Measurements from ENCODE around the gene OGFOD2. TPM values are rescaled to one million over a fixed set of nuclear protein-coding genes. Genes with fewer than 3 reads are reported as not detected.

The OGFOD2 gene
- total and polyA plus RNA-seq, 4 donors: 8.0 to 18.6 (median 12.3) TPM

- H3K27me3 ChIP-seq (ENCODE audit: control insufficient read depth in 4 of 4, insufficient read depth in 4 of 4, low read length in 3 of 4): no peaks in the 10 kb centered on the region
- no peak for TF ChIP-seq MAX (IDR thresholded peaks at IDR 0.05)
- no peak for TF ChIP-seq ZBTB33 (IDR thresholded peaks at IDR 0.05)
- no peak for TF ChIP-seq EGR1 (IDR thresholded peaks at IDR 0.05; ENCODE audit: low read depth in 2 of 2)
- TF ChIP-seq FOXA1 (IDR thresholded peaks at IDR 0.05): no peak
- no peak for TF ChIP-seq RAD21 (IDR thresholded peaks at IDR 0.05)
- no peak for TF ChIP-seq HNF4G (IDR thresholded peaks at IDR 0.05)
- TF ChIP-seq FOXA2 (IDR thresholded peaks at IDR 0.05): no peak
- TF ChIP-seq JUND (IDR thresholded peaks at IDR 0.05): no peak
- no peak for TF ChIP-seq YY1 (IDR thresholded peaks at IDR 0.05)
- no peak for TF ChIP-seq ATF3 (IDR thresholded peaks at IDR 0.05)
- TF ChIP-seq TAF1 (conservative IDR thresholded peaks at IDR 0.05): no peak
- TF ChIP-seq CTCF (IDR thresholded peaks at IDR 0.05; ENCODE audit: low read depth, low read length, missing input control): no peak
- no peak for TF ChIP-seq HNF4A (conservative IDR thresholded peaks at IDR 0.05)
- TF ChIP-seq, protein P1, sequence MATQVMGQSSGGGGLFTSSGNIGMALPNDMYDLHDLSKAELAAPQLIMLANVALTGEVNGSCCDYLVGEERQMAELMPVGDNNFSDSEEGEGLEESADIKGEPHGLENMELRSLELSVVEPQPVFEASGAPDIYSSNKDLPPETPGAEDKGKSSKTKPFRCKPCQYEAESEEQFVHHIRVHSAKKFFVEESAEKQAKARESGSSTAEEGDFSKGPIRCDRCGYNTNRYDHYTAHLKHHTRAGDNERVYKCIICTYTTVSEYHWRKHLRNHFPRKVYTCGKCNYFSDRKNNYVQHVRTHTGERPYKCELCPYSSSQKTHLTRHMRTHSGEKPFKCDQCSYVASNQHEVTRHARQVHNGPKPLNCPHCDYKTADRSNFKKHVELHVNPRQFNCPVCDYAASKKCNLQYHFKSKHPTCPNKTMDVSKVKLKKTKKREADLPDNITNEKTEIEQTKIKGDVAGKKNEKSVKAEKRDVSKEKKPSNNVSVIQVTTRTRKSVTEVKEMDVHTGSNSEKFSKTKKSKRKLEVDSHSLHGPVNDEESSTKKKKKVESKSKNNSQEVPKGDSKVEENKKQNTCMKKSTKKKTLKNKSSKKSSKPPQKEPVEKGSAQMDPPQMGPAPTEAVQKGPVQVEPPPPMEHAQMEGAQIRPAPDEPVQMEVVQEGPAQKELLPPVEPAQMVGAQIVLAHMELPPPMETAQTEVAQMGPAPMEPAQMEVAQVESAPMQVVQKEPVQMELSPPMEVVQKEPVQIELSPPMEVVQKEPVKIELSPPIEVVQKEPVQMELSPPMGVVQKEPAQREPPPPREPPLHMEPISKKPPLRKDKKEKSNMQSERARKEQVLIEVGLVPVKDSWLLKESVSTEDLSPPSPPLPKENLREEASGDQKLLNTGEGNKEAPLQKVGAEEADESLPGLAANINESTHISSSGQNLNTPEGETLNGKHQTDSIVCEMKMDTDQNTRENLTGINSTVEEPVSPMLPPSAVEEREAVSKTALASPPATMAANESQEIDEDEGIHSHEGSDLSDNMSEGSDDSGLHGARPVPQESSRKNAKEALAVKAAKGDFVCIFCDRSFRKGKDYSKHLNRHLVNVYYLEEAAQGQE (IDR thresholded peaks at IDR 0.05): no peak
- no peak for TF ChIP-seq RXRA (IDR thresholded peaks at IDR 0.05)
- no peak for TF ChIP-seq GABPA (IDR thresholded peaks at IDR 0.05 in 1 of 2, conservative IDR thresholded peaks at IDR 0.05 in 1 of 2)
- DNase-seq (ENCODE audit: low spot score): no peak
- no peak overlapping the region for H3K27ac ChIP-seq (ENCODE audit: low read depth in 1 of 2, low read length in 2 of 2)
- H3K9me3 ChIP-seq (ENCODE audit: control insufficient read depth in 4 of 4, low read length in 3 of 4): no peaks in the 10 kb centered on the region
- 97% methylated on average over 4 of the region's 4 CpGs for WGBS
- H3K4me1 ChIP-seq (ENCODE audit: control insufficient read depth in 4 of 4, insufficient read depth in 4 of 4, low read length in 3 of 4): no peaks in the 10 kb centered on the region
- no peak overlapping the region for H3K9ac ChIP-seq (ENCODE audit: low read depth in 1 of 2, low read length in 2 of 2)
- peaks cover 0 to 49% (median 10%) of the 10 kb centered on the region in 4 donors for H3K36me3 ChIP-seq (ENCODE audit: control insufficient read depth in 4 of 4, insufficient read depth in 3 of 4, low read depth in 1 of 4, low read length in 3 of 4)
- H3K4me3 ChIP-seq (ENCODE audit: low read depth in 1 of 3, low read length in 3 of 3): no peak overlapping the region
These were observed 35.6 kb downstream of the OGFOD2 start for GRCh38 chr12:123010681-123011080.

DNA sequence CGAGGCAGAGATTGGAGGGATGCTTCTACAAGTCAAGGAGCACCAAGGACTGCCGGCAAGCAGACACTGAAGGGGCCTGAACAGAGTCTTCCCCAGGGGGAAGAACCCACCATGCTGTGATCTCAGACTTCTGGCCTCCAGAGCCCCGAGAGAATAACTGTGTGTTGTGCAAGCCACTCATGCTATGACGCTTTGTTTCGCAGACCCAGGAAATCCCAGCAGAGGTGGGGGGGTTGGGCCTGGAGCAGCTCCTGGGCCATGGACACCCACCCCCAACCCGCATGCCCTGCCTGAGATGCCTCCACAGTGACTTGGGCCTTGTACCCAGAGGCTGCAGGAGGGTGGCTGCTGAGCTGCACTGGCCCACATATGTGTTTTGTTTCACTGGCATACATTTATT is 36.7 kb downstream of the OGFOD2 start:
- H3K36me3 ChIP-seq (ENCODE audit: control insufficient read depth in 4 of 4, insufficient read depth in 3 of 4, low read depth in 1 of 4, low read length in 3 of 4): peaks cover 0 to 48% (median 10%) of the 10 kb centered on the region in 4 donors
- no peaks in the 10 kb centered on the region for H3K4me1 ChIP-seq (ENCODE audit: control insufficient read depth in 4 of 4, insufficient read depth in 4 of 4, low read length in 3 of 4)
- no peaks in the 10 kb centered on the region for H3K9me3 ChIP-seq (ENCODE audit: control insufficient read depth in 4 of 4, low read length in 3 of 4)
- TF ChIP-seq ZBTB33 (IDR thresholded peaks at IDR 0.05): no peak
- TF ChIP-seq RAD21 (IDR thresholded peaks at IDR 0.05): no peak
- TF ChIP-seq FOXA1 (IDR thresholded peaks at IDR 0.05): no peak
- TF ChIP-seq HNF4G (IDR thresholded peaks at IDR 0.05): no peak
- no peak for TF ChIP-seq ATF3 (IDR thresholded peaks at IDR 0.05)
- TF ChIP-seq CTCF (IDR thresholded peaks at IDR 0.05; ENCODE audit: low read depth, low read length, missing input control): no peak
- no peak for TF ChIP-seq TAF1 (conservative IDR thresholded peaks at IDR 0.05)
- TF ChIP-seq FOXA2 (IDR thresholded peaks at IDR 0.05): no peak
- TF ChIP-seq HNF4A (conservative IDR thresholded peaks at IDR 0.05): no peak
- TF ChIP-seq RXRA (IDR thresholded peaks at IDR 0.05): no peak
- TF ChIP-seq JUND (IDR thresholded peaks at IDR 0.05): no peak
- no peak for DNase-seq (ENCODE audit: low spot score)
- no peak overlapping the region for H3K9ac ChIP-seq (ENCODE audit: low read depth in 1 of 2, low read length in 2 of 2)
- H3K27me3 ChIP-seq (ENCODE audit: control insufficient read depth in 4 of 4, insufficient read depth in 4 of 4, low read length in 3 of 4): no peaks in the 10 kb centered on the region
- no peak overlapping the region for H3K4me3 ChIP-seq (ENCODE audit: low read depth in 1 of 3, low read length in 3 of 3)
- no peak overlapping the region for H3K27ac ChIP-seq (ENCODE audit: low read depth in 1 of 2, low read length in 2 of 2)
- WGBS: 91% methylated on average over 6 of the region's 6 CpGs

Measured in liver (tissue), 9 donors.